Limb (tissue), 2 donors: ENCODE data around the gene PI4K2B.
"Not testable (repeated sequence)": the region's sequence is repeated elsewhere in the genome, so short reads cannot be mapped to it uniquely, and the experiment has no call there.

ENCODE experiments used
- DNase-seq, 2 donors: peaks; one replicate each; pipeline ENCODE4 v3.0.0-alpha.2; 2016; ENCODE audit errors: extremely low spot score in 2 of 2

PI4K2B gene

GRCh38 chr4:25233737-25234389 lies at the start of gene PI4K2B:
Gene PI4K2B, plus strand, starts transcription at chr4:25234033. Its CDS starts 131 bp downstream, at chr4:25234164.
- peak; percentile 84 to 91 for DNase-seq

GRCh38 chr4:25184056-25184455 lies 49.8 kb upstream of the PI4K2B start:
- no peak for DNase-seq

- no peak for DNase-seq
Observed at GRCh38 chr4:25190407-25190806, 43.4 kb upstream of the PI4K2B start.

GRCh38 chr4:25198713-25199112 lies 35.1 kb upstream of the PI4K2B start:
- no peak for DNase-seq

GRCh38 chr4:25207997-25208396 lies 25.8 kb upstream of the PI4K2B start:
- DNase-seq = no peak

GRCh38 chr4:25209702-25210101 lies 24.1 kb upstream of the PI4K2B start:
- no peak for DNase-seq

GRCh38 chr4:25211721-25212120 lies 22.1 kb upstream of the PI4K2B start:
- DNase-seq = no peak

GRCh38 chr4:25212822-25213221 lies 21.0 kb upstream of the PI4K2B start:
- no peak for DNase-seq

- no peak for DNase-seq
Observed at GRCh38 chr4:25213347-25213979, 20.4 kb upstream of the PI4K2B start.

GRCh38 chr4:25214750-25215149 lies 19.1 kb upstream of the PI4K2B start:
- not testable (repeated sequence) for DNase-seq

- DNase-seq = no peak
Observed at GRCh38 chr4:25215511-25215910, 18.3 kb upstream of the PI4K2B start.

- DNase-seq = no peak
Observed at GRCh38 chr4:25221377-25221776, 12.5 kb upstream of the PI4K2B start.

- DNase-seq = no peak
Observed at GRCh38 chr4:25223802-25224375, 9.9 kb upstream of the PI4K2B start.

GRCh38 chr4:25229804-25230203 lies 4.0 kb upstream of the PI4K2B start:
- no peak for DNase-seq

GRCh38 chr4:25233194-25233593 lies 639 bp upstream of the PI4K2B start:
- DNase-seq = no peak

- DNase-seq = peak in 1 of 2 donors; percentile 75
Observed at GRCh38 chr4:25234390-25235370, 847 bp downstream of the PI4K2B start.

GRCh38 chr4:25235401-25235800 lies 1.6 kb downstream of the PI4K2B start:
- no peak for DNase-seq

- DNase-seq = not testable (repeated sequence)
Observed at GRCh38 chr4:25236030-25236429, 2.2 kb downstream of the PI4K2B start.

- no peak for DNase-seq
Observed at GRCh38 chr4:25236971-25237370, 3.1 kb downstream of the PI4K2B start.

- DNase-seq = no peak
Observed at GRCh38 chr4:25238052-25238451, 4.2 kb downstream of the PI4K2B start.

- DNase-seq = not testable (repeated sequence)
Observed at GRCh38 chr4:25239528-25239927, 5.7 kb downstream of the PI4K2B start.

GRCh38 chr4:25240754-25241210 lies 6.9 kb downstream of the PI4K2B start:
- DNase-seq = not testable (repeated sequence)
